Measurements from ENCODE around the gene AIMP2. TPM values are rescaled to one million over a fixed set of nuclear protein-coding genes. Genes with fewer than 3 reads are reported as not detected.

Gene AIMP2
- total and polyA plus RNA-seq, 4 donors: 28.7 to 41.7 (median 34.9) TPM

- no peaks in the 10 kb centered on the region for H3K9me3 ChIP-seq (ENCODE audit: control insufficient read depth in 4 of 4, low read length in 3 of 4)
- H3K4me1 ChIP-seq (ENCODE audit: control insufficient read depth in 4 of 4, insufficient read depth in 4 of 4, low read length in 3 of 4): peaks cover 0 to 3% (median 0%) of the 10 kb centered on the region in 4 donors
- TF ChIP-seq HNF4G (IDR thresholded peaks at IDR 0.05): no peak
- TF ChIP-seq FOXA2 (IDR thresholded peaks at IDR 0.05): no peak
- no peak for TF ChIP-seq RXRA (IDR thresholded peaks at IDR 0.05)
- no peak for DNase-seq (ENCODE audit: low spot score)
- no peak overlapping the region for H3K27ac ChIP-seq (ENCODE audit: low read depth in 1 of 2, low read length in 2 of 2)
- 90% methylated on average over 7 of the region's 7 CpGs for WGBS
- no peaks in the 10 kb centered on the region for H3K27me3 ChIP-seq (ENCODE audit: control insufficient read depth in 4 of 4, insufficient read depth in 4 of 4, low read length in 3 of 4)
- peaks cover 7 to 61% (median 41%) of the 10 kb centered on the region in 4 donors for H3K36me3 ChIP-seq (ENCODE audit: control insufficient read depth in 4 of 4, insufficient read depth in 3 of 4, low read depth in 1 of 4, low read length in 3 of 4)
- H3K9ac ChIP-seq (ENCODE audit: low read depth in 1 of 2, low read length in 2 of 2): no peak overlapping the region
- H3K4me3 ChIP-seq (ENCODE audit: low read depth in 1 of 3, low read length in 3 of 3): no peak overlapping the region
Measured at GRCh38 chr7:6032641-6033040, 23.6 kb downstream of the AIMP2 start.

- H3K36me3 ChIP-seq (ENCODE audit: control insufficient read depth in 4 of 4, insufficient read depth in 3 of 4, low read depth in 1 of 4, low read length in 3 of 4): peaks cover 11 to 58% (median 40%) of the 10 kb centered on the region in 4 donors
- H3K4me1 ChIP-seq (ENCODE audit: control insufficient read depth in 4 of 4, insufficient read depth in 4 of 4, low read length in 3 of 4): peaks cover 0 to 3% (median 0%) of the 10 kb centered on the region in 4 donors
- 95% methylated on average over 10 of the region's 10 CpGs for WGBS
- no peak for DNase-seq (ENCODE audit: low spot score)
- no peak overlapping the region for H3K9ac ChIP-seq (ENCODE audit: low read depth in 1 of 2, low read length in 2 of 2)
- no peaks in the 10 kb centered on the region for H3K27me3 ChIP-seq (ENCODE audit: control insufficient read depth in 4 of 4, insufficient read depth in 4 of 4, low read length in 3 of 4)
- no peak overlapping the region for H3K27ac ChIP-seq (ENCODE audit: low read depth in 1 of 2, low read length in 2 of 2)
- H3K9me3 ChIP-seq (ENCODE audit: control insufficient read depth in 4 of 4, low read length in 3 of 4): no peaks in the 10 kb centered on the region
- TF ChIP-seq RXRA (IDR thresholded peaks at IDR 0.05) (no peak), RAD21 (IDR thresholded peaks at IDR 0.05) (no peak)
- no peak overlapping the region for H3K4me3 ChIP-seq (ENCODE audit: low read depth in 1 of 3, low read length in 3 of 3)
Measured at GRCh38 chr7:6035165-6035564, 26.1 kb downstream of the AIMP2 start.

GRCh38 chr7:6035686-6036085, 26.6 kb downstream of the AIMP2 start:
- H3K36me3 ChIP-seq (ENCODE audit: control insufficient read depth in 4 of 4, insufficient read depth in 3 of 4, low read depth in 1 of 4, low read length in 3 of 4): peaks cover 11 to 63% (median 44%) of the 10 kb centered on the region in 4 donors
- DNase-seq (ENCODE audit: low spot score): no peak
- H3K4me1 ChIP-seq (ENCODE audit: control insufficient read depth in 4 of 4, insufficient read depth in 4 of 4, low read length in 3 of 4): peaks cover 0 to 3% (median 0%) of the 10 kb centered on the region in 4 donors
- no peak overlapping the region for H3K4me3 ChIP-seq (ENCODE audit: low read depth in 1 of 3, low read length in 3 of 3)
- no peak overlapping the region for H3K9ac ChIP-seq (ENCODE audit: low read depth in 1 of 2, low read length in 2 of 2)
- no peaks in the 10 kb centered on the region for H3K27me3 ChIP-seq (ENCODE audit: control insufficient read depth in 4 of 4, insufficient read depth in 4 of 4, low read length in 3 of 4)
- WGBS: 91% methylated on average over 13 of the region's 13 CpGs
- TF ChIP-seq HNF4A (conservative IDR thresholded peaks at IDR 0.05) (no peak), JUND (IDR thresholded peaks at IDR 0.05) (no peak), ATF3 (IDR thresholded peaks at IDR 0.05) (no peak), CTCF (IDR thresholded peaks at IDR 0.05; ENCODE audit: low read depth, low read length, missing input control) (no peak), ZBTB33 (IDR thresholded peaks at IDR 0.05) (no peak), HNF4G (IDR thresholded peaks at IDR 0.05) (no peak), REST (IDR thresholded peaks at IDR 0.05) (no peak), FOXA2 (IDR thresholded peaks at IDR 0.05) (no peak), SP1 (IDR thresholded peaks at IDR 0.05) (no peak), EGR1 (IDR thresholded peaks at IDR 0.05; ENCODE audit: low read depth in 2 of 2) (no peak), NR2F2 (IDR thresholded peaks at IDR 0.05) (no peak), GABPA (IDR thresholded peaks at IDR 0.05 in 1 of 2, conservative IDR thresholded peaks at IDR 0.05 in 1 of 2) (no peak), YY1 (IDR thresholded peaks at IDR 0.05) (no peak), TAF1 (conservative IDR thresholded peaks at IDR 0.05) (no peak), RXRA (IDR thresholded peaks at IDR 0.05) (no peak), MAX (IDR thresholded peaks at IDR 0.05) (no peak), FOXA1 (IDR thresholded peaks at IDR 0.05) (no peak), RAD21 (IDR thresholded peaks at IDR 0.05) (no peak)
- no peaks in the 10 kb centered on the region for H3K9me3 ChIP-seq (ENCODE audit: control insufficient read depth in 4 of 4, low read length in 3 of 4)
- no peak overlapping the region for H3K27ac ChIP-seq (ENCODE audit: low read depth in 1 of 2, low read length in 2 of 2)

Data from liver (tissue), 9 donors.